ENCODE results near the gene PLA2G4E.

Gene PLA2G4E

GRCh38 chr15:41977757-41978383, 43.0 kb downstream of the PLA2G4E start:
- no peak for DNase-seq (ENCODE audit: low read depth in 2 of 2)

GRCh38 chr15:41975669-41976068, 45.2 kb downstream of the PLA2G4E start:
- DNase-seq (ENCODE audit: low read depth in 2 of 2), result no peak

- DNase-seq (ENCODE audit: low read depth in 2 of 2), result no peak
These were observed 46.8 kb downstream of the PLA2G4E start for GRCh38 chr15:41974041-41974440.

- DNase-seq (ENCODE audit: low read depth in 2 of 2), result peak; percentile 94
These were observed 48.3 kb downstream of the PLA2G4E start, which contains the start of gene EHD4 for GRCh38 chr15:41972253-41973242. Gene EHD4 (minus strand): TSS chr15:41972557. CDS start chr15:41972494, 63 bp downstream.

GRCh38 chr15:41971895-41972252, 49.0 kb downstream of the PLA2G4E start:
- peak in 1 of 2 donors; percentile 17 for DNase-seq (ENCODE audit: low read depth in 2 of 2)

- DNase-seq (ENCODE audit: low read depth in 2 of 2), result peak; percentile 71 to 76
These were observed 49.5 kb downstream of the PLA2G4E start for GRCh38 chr15:41971089-41971894.

GRCh38 chr15:41970456-41970855, 50.4 kb downstream of the PLA2G4E start:
- no peak for DNase-seq (ENCODE audit: low read depth in 2 of 2)

- DNase-seq (ENCODE audit: low read depth in 2 of 2), result no peak
These were observed 50.9 kb downstream of the PLA2G4E start for GRCh38 chr15:41969851-41970431.

GRCh38 chr15:41968701-41969100, 52.1 kb downstream of the PLA2G4E start:
- DNase-seq (ENCODE audit: low read depth in 2 of 2), result no peak

GRCh38 chr15:41967506-41968206, 53.2 kb downstream of the PLA2G4E start:
- no peak for DNase-seq (ENCODE audit: low read depth in 2 of 2)

GRCh38 chr15:41966920-41967465, 53.8 kb downstream of the PLA2G4E start:
- no peak for DNase-seq (ENCODE audit: low read depth in 2 of 2)

GRCh38 chr15:41966414-41966812, 54.4 kb downstream of the PLA2G4E start:
- no peak for DNase-seq (ENCODE audit: low read depth in 2 of 2)

- no peak for DNase-seq (ENCODE audit: low read depth in 2 of 2)
These were observed 55.1 kb downstream of the PLA2G4E start for GRCh38 chr15:41965441-41966413.

- no peak for DNase-seq (ENCODE audit: low read depth in 2 of 2)
These were observed 59.1 kb downstream of the PLA2G4E start for GRCh38 chr15:41961595-41962202.

- no peak for DNase-seq (ENCODE audit: low read depth in 2 of 2)
These were observed 59.8 kb downstream of the PLA2G4E start for GRCh38 chr15:41961001-41961518.

GRCh38 chr15:41958002-41958420, 62.8 kb downstream of the PLA2G4E start:
- no peak for DNase-seq (ENCODE audit: low read depth in 2 of 2)

- no peak for DNase-seq (ENCODE audit: low read depth in 2 of 2)
These were observed 63.6 kb downstream of the PLA2G4E start for GRCh38 chr15:41957021-41957897.
